Natural killer cell (primary cell): ENCODE results near the gene SYCP2L. TPM values are rescaled to one million over a fixed set of nuclear protein-coding genes. Genes with fewer than 3 reads are reported as not detected.

Experiments used
- ATAC-seq, 3 donors: fragments of 150-1000 bp in 2 of 3; fragments of 200-7000 bp in 1 of 3; cut with Tn5 transposase; 1 replicate in 1 of 3; 2 replicates in 2 of 3; pipeline ENCODE4 v1.10.0; 2021; ENCODE audit warnings: mild to moderate bottlenecking in 2 of 3, moderate library complexity in 2 of 3
- DNase-seq, 2 donors: peaks; one replicate each; pipeline versions ENCODE4 v3.0.0 to v3.0.0-alpha.2; 2013 to 2021; ENCODE audit warnings: mixed read lengths in 1 of 2
- H3K27ac ChIP-seq: one replicate; pipeline ENCODE4 v1.5.1; 2013; ENCODE audit warnings: mild to moderate bottlenecking, low read length
- H3K27me3 ChIP-seq: one replicate; pipeline ENCODE4 v1.6.1; 2013; ENCODE audit warnings: low read length; ENCODE audit not compliant: control insufficient read depth, insufficient read depth
- H3K36me3 ChIP-seq: one replicate; pipeline ENCODE4 v1.6.1; 2013; ENCODE audit warnings: low read length; ENCODE audit not compliant: control insufficient read depth, insufficient read depth
- H3K4me1 ChIP-seq: one replicate; pipeline ENCODE4 v1.6.1; 2013; ENCODE audit warnings: low read length; ENCODE audit not compliant: control insufficient read depth, insufficient read depth
- H3K4me3 ChIP-seq: one replicate; pipeline ENCODE4 v1.5.1; 2013; ENCODE audit warnings: low read length
- H3K9me3 ChIP-seq: one replicate; pipeline ENCODE4 v1.6.1; 2013; ENCODE audit warnings: low read length; ENCODE audit not compliant: control insufficient read depth, insufficient read depth
- H3K27ac Mint-ChIP-seq, 2 donors: one replicate each; pipeline ENCODE4 v1.8.0; 2022; ENCODE audit warnings: mild to moderate bottlenecking in 2 of 2, mixed read lengths in 2 of 2, moderate library complexity in 1 of 2
- H3K27me3 Mint-ChIP-seq, 2 donors: one replicate each; pipeline ENCODE4 v1.8.0; 2022; ENCODE audit warnings: low read depth in 2 of 2, mixed read lengths in 2 of 2
- H3K36me3 Mint-ChIP-seq: one replicate; pipeline ENCODE4 v1.8.0; 2022; ENCODE audit warnings: mixed read lengths
- H3K4me1 Mint-ChIP-seq, 2 donors: one replicate each; pipeline ENCODE4 v1.8.0; 2022; ENCODE audit warnings: mixed read lengths in 2 of 2
- H3K4me3 Mint-ChIP-seq: one replicate; pipeline ENCODE4 v1.8.0; 2022; ENCODE audit warnings: mild to moderate bottlenecking, moderate library complexity, mixed read lengths
- H3K9me3 Mint-ChIP-seq, 2 donors: one replicate each; pipeline ENCODE4 v1.8.0; 2022; ENCODE audit warnings: mixed read lengths in 2 of 2
- WGBS: methylation state at CpG from one replicate; pipeline ENCODE4 v1.1.7; 2013; ENCODE audit warnings: missing lambda C conversion rate; ENCODE audit not compliant: insufficient coverage; 5-methylcytosine and 5-hydroxymethylcytosine counted together
- intact Hi-C: fragments of 100-400 bp; cut with micrococcal nuclease; formaldehyde crosslinking; loops from one replicate; pipeline ENCODE4 v1.14.2; 2022
- total RNA-seq, 4 donors: library from RNA; stranded (reverse); fragments of 120-200 nt in 1 of 4; gene quantifications; one replicate each; pipeline versions ENCODE4 v1.2.3 to v1.2.4, GENCODE V29; 2013 to 2022
- TF ChIP-seq, protein P1 (sequence below): fragments of 200-600 bp; IDR thresholded peaks from one replicate; pipeline ENCODE4 v1.8.0; 2022; ENCODE audit warnings: antibody characterized with exemption

Gene SYCP2L
- total RNA-seq, 3 donors from 2014 or later (not counting 1 experiment from before 2014, with no cell fraction given), result 0.82 to 7.3 TPM; not detected in 1

DNA sequence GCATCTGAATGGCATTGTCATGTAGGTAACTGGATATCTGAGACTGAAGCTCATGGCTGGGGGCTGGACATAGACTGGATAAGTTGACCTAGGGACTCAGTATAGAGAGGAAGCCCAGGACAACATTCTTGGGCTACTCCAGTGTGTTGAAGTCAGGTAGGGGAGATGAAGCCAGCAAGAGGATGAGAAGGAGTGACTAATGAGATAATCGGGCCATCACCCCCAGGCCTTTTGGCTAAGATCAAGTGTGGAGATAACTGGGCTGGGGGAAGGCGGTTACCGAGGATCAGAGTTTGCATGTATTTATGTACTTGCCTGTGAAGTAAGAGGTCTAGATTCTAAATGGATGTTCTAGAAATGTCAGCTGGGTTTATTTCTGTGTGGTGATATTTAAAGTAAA, 83.9 kb downstream of the SYCP2L start:
- peaks cover 2 to 6% of the 10 kb centered on the region in 2 donors for H3K9me3 Mint-ChIP-seq

DNA sequence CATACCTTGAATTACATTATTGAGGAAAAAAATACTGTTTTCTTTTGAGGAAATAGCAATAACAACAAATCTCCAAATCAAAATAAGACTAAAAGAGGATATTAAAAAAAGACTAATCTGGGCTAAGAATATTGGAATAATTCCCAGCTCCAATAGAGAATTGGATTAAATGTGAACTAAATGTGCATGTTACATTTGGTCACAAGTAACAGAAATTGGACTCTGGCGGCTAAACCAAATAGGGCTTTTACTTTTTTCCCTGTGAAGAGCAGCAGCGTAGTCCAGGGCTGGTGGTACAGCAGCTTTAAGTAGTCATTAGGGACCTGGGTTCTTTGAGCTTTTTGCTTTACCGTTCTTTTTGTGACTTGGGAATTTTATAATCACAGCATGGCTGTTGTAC, 85.3 kb downstream of the SYCP2L start:
- no peaks in the 10 kb centered on the region for H3K36me3 Mint-ChIP-seq

More for the DNA sequence above, 83.9 kb downstream of the SYCP2L start:
- Mint-ChIP-seq H3K27ac (no peak overlapping the region), H3K4me1 (no peaks in the 10 kb centered on the region), H3K4me3 (no peak overlapping the region), H3K36me3 (no peaks in the 10 kb centered on the region), H3K27me3 (peaks cover 0 to 14% of the 10 kb centered on the region in 2 donors)
- H3K4me1 ChIP-seq, result no peaks in the 10 kb centered on the region
- no peak overlapping the region for H3K4me3 ChIP-seq
- H3K9me3 ChIP-seq, result no peaks in the 10 kb centered on the region
- H3K27ac ChIP-seq, result no peak overlapping the region
- TF ChIP-seq, protein P1, sequence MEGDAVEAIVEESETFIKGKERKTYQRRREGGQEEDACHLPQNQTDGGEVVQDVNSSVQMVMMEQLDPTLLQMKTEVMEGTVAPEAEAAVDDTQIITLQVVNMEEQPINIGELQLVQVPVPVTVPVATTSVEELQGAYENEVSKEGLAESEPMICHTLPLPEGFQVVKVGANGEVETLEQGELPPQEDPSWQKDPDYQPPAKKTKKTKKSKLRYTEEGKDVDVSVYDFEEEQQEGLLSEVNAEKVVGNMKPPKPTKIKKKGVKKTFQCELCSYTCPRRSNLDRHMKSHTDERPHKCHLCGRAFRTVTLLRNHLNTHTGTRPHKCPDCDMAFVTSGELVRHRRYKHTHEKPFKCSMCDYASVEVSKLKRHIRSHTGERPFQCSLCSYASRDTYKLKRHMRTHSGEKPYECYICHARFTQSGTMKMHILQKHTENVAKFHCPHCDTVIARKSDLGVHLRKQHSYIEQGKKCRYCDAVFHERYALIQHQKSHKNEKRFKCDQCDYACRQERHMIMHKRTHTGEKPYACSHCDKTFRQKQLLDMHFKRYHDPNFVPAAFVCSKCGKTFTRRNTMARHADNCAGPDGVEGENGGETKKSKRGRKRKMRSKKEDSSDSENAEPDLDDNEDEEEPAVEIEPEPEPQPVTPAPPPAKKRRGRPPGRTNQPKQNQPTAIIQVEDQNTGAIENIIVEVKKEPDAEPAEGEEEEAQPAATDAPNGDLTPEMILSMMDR, result no peak
- intact Hi-C loops, result no loop called here
- H3K27me3 ChIP-seq, result no peaks in the 10 kb centered on the region
- H3K36me3 ChIP-seq, result no peaks in the 10 kb centered on the region
- ATAC-seq (no peak), DNase-seq (no peak)
- 94% methylated on average over 3 of the region's 3 CpGs for WGBS

DNA sequence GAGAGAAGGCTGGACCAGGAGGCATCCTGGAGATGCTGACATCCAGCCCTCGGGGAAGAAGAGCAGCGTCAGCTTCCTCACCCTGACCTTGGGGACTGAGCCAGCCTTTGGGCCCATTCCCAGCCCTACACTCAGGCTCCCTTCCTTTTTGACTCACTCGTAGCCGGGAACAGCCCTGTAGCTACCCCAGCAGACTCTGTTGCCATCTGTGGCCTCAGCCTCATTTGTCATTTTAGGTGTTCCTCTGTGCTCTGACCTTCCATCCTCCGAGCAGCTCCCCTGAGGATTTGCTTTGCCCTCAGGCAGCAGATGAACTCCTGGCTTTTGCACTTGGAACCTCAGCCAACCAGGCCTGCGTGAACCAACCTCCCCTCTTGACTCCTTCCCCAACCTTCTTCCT, 89.7 kb downstream of the SYCP2L start:
- Mint-ChIP-seq H3K9me3 (no peaks in the 10 kb centered on the region), H3K4me1 (no peaks in the 10 kb centered on the region), H3K4me3 (no peak overlapping the region), H3K27me3 (peaks cover 4 to 11% of the 10 kb centered on the region in 2 donors), H3K36me3 (no peaks in the 10 kb centered on the region), H3K27ac (no peak overlapping the region)
- TF ChIP-seq, protein P1, result no peak
- Histone ChIP-seq H3K27me3 (peaks cover 2% of the 10 kb centered on the region), H3K4me1 (no peaks in the 10 kb centered on the region), H3K9me3 (no peaks in the 10 kb centered on the region), H3K36me3 (no peaks in the 10 kb centered on the region), H3K4me3 (no peak overlapping the region), H3K27ac (no peak overlapping the region)
- 85% methylated on average over 6 of the region's 6 CpGs for WGBS
- intact Hi-C loops, result no loop called here
- DNase-seq (no peak), ATAC-seq (no peak)

More for the DNA sequence above, 85.3 kb downstream of the SYCP2L start:
- ATAC-seq (no peak), DNase-seq (no peak)
- WGBS, result 94% methylated on average over 3 of the region's 3 CpGs
- Mint-ChIP-seq H3K4me1 (no peaks in the 10 kb centered on the region), H3K27me3 (peaks cover 0 to 10% of the 10 kb centered on the region in 2 donors), H3K27ac (no peak overlapping the region), H3K4me3 (no peak overlapping the region), H3K9me3 (peaks cover 0 to 1% of the 10 kb centered on the region in 2 donors)
- TF ChIP-seq, protein P1, result no peak
- intact Hi-C loops, result no loop called here
- Histone ChIP-seq H3K4me1 (no peaks in the 10 kb centered on the region), H3K9me3 (no peaks in the 10 kb centered on the region), H3K27ac (no peak overlapping the region), H3K36me3 (no peaks in the 10 kb centered on the region), H3K4me3 (no peak overlapping the region), H3K27me3 (no peaks in the 10 kb centered on the region)
